Fibroblast of mammary gland (primary cell): ENCODE results near the gene CNTN2.
A peak's percentile ranks its signal among the peaks of the same experiment; 100 is the strongest.

Experiments
- DNase-seq: peaks from one replicate; pipeline ENCODE4 v3.0.0-alpha.2; 2010; ENCODE audit warnings: low read depth
- H3K4me3 ChIP-seq: 2 replicates; pipeline ENCODE4 v1.5.1; 2011; ENCODE audit warnings: low read depth, mild to moderate bottlenecking, low read length, moderate library complexity; ENCODE audit not compliant: control insufficient read depth
- TF ChIP-seq, protein P1 (sequence below): conservative IDR thresholded peaks from 2 replicates; pipeline ENCODE4 v1.5.1; 2011; ENCODE audit warnings: low read depth, low read length, inconsistent platforms; ENCODE audit not compliant: control insufficient read depth, insufficient read depth

CNTN2 gene

DNA sequence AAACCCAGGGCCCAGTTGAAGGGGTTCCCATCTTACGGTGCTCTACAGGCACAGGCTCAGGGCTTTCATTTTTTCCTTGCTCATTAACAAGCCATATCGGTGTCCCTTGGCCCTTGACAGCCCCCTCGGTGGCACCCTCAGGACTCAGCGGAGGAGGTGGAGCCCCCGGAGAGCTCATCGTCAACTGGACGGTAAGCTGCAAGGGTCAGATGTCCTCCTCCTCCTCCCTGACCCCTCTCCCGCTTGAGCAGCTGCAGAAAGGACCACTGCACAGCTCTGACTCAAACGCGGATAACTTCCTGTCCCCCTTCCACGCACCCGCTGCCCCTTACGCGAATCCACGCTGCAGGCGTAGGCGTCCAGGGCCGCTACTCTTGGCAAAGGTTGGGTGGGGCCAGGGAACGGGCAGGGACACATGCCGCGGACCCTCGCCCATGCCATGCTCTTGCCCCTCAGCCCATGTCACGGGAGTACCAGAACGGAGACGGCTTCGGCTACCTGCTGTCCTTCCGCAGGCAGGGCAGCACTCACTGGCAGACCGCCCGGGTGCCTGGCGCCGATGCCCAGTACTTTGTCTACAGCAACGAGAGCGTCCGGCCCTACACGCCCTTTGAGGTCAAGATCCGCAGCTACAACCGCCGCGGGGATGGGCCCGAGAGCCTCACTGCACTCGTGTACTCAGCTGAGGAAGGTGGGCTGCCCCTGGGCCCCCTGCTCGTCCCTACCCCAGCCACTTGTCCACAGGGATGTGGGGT, 26.5 kb downstream of the CNTN2 start:
- DNase-seq, result no peak
- TF ChIP-seq, protein P1, sequence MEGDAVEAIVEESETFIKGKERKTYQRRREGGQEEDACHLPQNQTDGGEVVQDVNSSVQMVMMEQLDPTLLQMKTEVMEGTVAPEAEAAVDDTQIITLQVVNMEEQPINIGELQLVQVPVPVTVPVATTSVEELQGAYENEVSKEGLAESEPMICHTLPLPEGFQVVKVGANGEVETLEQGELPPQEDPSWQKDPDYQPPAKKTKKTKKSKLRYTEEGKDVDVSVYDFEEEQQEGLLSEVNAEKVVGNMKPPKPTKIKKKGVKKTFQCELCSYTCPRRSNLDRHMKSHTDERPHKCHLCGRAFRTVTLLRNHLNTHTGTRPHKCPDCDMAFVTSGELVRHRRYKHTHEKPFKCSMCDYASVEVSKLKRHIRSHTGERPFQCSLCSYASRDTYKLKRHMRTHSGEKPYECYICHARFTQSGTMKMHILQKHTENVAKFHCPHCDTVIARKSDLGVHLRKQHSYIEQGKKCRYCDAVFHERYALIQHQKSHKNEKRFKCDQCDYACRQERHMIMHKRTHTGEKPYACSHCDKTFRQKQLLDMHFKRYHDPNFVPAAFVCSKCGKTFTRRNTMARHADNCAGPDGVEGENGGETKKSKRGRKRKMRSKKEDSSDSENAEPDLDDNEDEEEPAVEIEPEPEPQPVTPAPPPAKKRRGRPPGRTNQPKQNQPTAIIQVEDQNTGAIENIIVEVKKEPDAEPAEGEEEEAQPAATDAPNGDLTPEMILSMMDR, result no peak

DNA sequence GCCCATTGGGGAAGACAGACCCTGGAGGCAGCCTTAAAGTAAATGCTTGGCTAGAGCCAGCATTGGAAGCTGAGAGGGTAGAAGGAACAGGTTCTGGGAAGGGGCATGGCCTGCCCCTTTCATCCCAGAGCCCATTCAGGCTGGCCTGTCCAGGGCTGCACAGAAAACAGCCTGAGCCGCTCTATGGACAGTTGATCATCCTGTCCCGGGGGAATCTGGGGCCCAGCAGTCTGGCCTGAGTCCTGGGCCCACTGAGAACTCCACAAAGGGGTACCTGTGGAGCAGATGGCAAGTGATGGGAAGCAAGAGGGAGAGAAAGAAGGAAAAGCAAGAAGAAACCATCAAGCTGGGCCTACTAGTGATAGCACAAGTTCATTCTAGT, 28.0 kb downstream of the CNTN2 start:
- TF ChIP-seq, protein P1, result no peak
- H3K4me3 ChIP-seq, result no peak overlapping the region
- DNase-seq, result no peak

More for the DNA sequence above, 26.5 kb downstream of the CNTN2 start:
- no peak overlapping the region for H3K4me3 ChIP-seq

DNA sequence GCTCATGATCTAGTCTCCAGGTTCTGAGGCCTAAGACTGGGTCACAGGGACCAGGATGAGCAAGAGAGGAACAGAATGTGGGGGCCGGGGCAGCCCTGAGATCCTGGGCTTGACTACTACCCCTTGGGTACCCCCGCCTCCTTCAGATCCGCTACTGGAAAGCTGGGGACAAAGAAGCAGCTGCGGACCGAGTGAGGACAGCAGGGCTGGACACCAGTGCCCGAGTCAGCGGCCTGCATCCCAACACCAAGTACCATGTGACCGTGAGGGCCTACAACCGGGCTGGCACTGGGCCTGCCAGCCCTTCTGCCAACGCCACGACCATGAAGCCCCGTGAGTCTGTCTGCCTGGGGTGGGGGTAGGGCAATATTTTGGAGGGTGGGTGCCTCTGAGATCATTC, 28.8 kb downstream of the CNTN2 start:
- no peak for DNase-seq
- TF ChIP-seq, protein P1, result no peak
- H3K4me3 ChIP-seq, result no peak overlapping the region

DNA sequence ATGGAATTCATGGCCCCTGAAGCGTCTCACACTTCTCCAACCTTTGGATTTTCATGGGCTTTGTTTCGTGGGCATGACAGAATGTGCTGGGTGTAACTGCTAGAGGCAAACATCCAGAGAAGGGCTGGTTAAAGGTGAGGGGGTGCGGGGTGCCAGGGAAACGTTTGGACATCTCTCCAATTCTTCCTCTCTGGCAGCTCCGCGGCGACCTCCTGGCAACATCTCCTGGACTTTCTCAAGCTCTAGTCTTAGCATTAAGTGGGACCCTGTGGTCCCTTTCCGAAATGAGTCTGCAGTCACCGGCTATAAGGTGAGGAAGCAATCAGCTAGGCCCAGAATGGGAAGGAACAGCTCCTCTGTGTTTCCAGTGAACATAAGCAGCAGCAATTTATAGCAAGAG, 29.3 kb downstream of the CNTN2 start:
- no peak for DNase-seq
- H3K4me3 ChIP-seq, result no peak overlapping the region
- TF ChIP-seq, protein P1, result no peak

DNA sequence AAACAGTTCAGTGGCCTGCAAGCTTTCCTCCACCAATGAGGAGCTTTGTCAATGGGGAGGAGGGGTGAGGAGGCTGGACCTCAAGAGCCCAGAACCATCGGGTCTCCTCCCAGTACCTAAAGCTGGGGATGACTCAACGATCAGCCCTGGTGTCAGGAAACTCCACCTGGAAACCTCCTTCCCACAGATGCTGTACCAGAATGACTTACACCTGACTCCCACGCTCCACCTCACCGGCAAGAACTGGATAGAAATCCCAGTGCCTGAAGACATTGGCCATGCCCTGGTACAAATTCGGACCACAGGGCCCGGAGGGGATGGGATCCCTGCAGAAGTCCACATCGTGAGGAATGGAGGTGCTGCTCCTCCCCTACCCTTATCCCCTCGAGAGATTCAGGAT, 29.9 kb downstream of the CNTN2 start:
- no peak overlapping the region for H3K4me3 ChIP-seq
- DNase-seq, result no peak
- TF ChIP-seq, protein P1, result no peak

DNA sequence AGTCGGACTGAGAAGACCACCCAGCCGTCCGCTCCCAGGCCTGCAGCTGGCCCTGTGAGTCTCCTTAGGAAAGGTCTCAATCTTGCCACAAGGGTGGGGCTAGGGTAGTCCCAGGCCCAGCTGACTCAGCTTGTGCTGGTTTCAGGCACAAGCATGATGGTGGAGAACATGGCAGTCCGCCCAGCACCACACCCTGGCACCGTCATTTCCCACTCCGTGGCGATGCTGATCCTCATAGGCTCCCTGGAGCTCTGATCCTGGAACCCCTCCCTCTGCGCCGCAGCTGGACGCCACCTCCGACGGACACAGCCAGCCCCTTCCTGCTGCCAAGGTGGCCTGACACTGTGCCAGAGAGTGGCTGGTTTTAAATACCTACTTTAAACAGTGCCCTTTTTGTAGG, 30.5 kb downstream of the CNTN2 start:
- peak; percentile 54 for DNase-seq
- TF ChIP-seq, protein P1, result no peak
- no peak overlapping the region for H3K4me3 ChIP-seq
